DMS53 treated with DMSO at 0.1 percent for 48 hours (cell line): ENCODE measurements around the gene CTAGE9.
A peak's percentile ranks its signal among the peaks of the same experiment; 100 is the strongest.

Source experiments
- DNase-seq: peaks from one replicate; lab custom pipeline; 2025; ENCODE audit not compliant: unreplicated experiment; lab: John Stamatoyannopoulos, UW

Gene CTAGE9

GRCh38 chr6:131673184-131673583 lies 37.6 kb downstream of the CTAGE9 start:
- no peak for DNase-seq

GRCh38 chr6:131669891-131670290 lies 40.9 kb downstream of the CTAGE9 start:
- DNase-seq: no peak

- no peak for DNase-seq
Observed at GRCh38 chr6:131663578-131664165, 47.1 kb downstream of the CTAGE9 start.

- DNase-seq: peak; percentile 67
Observed at GRCh38 chr6:131660195-131660594, 50.6 kb downstream of the CTAGE9 start.
